Glutamatergic neuron (in vitro differentiated cells): ENCODE results near the gene ANKRD12. TPM values are rescaled to one million over a fixed set of nuclear protein-coding genes. Genes with fewer than 3 reads are reported as not detected.

Source experiments
- DNase-seq: peaks from one replicate; pipeline ENCODE4 v3.0.0; 2022
- H3K27ac Mint-ChIP-seq: one replicate; pipeline ENCODE4 v1.8.0; 2020; ENCODE audit warnings: mild to moderate bottlenecking, mixed read lengths, inconsistent platforms; ENCODE audit not compliant: unreplicated experiment
- H3K27me3 Mint-ChIP-seq: one replicate; pipeline ENCODE4 v1.8.0; 2020; ENCODE audit warnings: mild to moderate bottlenecking, moderate library complexity, mixed read lengths, inconsistent platforms; ENCODE audit not compliant: unreplicated experiment
- H3K36me3 Mint-ChIP-seq: one replicate; pipeline ENCODE4 v1.8.0; 2020; ENCODE audit warnings: mild to moderate bottlenecking, mixed read lengths, inconsistent platforms; ENCODE audit not compliant: unreplicated experiment
- H3K4me1 Mint-ChIP-seq: one replicate; pipeline ENCODE4 v1.8.0; 2020; ENCODE audit warnings: mild to moderate bottlenecking, low read depth, mixed read lengths, inconsistent platforms; ENCODE audit not compliant: unreplicated experiment
- H3K4me3 Mint-ChIP-seq: one replicate; pipeline ENCODE4 v1.8.0; 2020; ENCODE audit warnings: mild to moderate bottlenecking, mixed read lengths, inconsistent platforms; ENCODE audit not compliant: unreplicated experiment
- H3K9me3 Mint-ChIP-seq: one replicate; pipeline ENCODE4 v1.8.0; 2020; ENCODE audit warnings: mild to moderate bottlenecking, moderate library complexity, mixed read lengths, inconsistent platforms; ENCODE audit not compliant: unreplicated experiment
- total RNA-seq: library from RNA; stranded (reverse); fragmentation: NEBNext Ultra II Directional; extraction: Animal tissue kit (Norgen Biotek cat#: 25700); gene quantifications from one replicate; pipeline ENCODE4 v1.2.1, GENCODE V29; 2021; ENCODE audit not compliant: unreplicated experiment
- TF ChIP-seq, protein P1 (sequence below): fragments of 200-600 bp; sonication (generic); IDR thresholded peaks from one replicate; pipeline ENCODE4 v1.5.0; 2021; ENCODE audit not compliant: partially characterized antibody, unreplicated experiment

The ANKRD12 gene
- total RNA-seq, 1 donor from 2014 or later: 41.6 TPM

DNA sequence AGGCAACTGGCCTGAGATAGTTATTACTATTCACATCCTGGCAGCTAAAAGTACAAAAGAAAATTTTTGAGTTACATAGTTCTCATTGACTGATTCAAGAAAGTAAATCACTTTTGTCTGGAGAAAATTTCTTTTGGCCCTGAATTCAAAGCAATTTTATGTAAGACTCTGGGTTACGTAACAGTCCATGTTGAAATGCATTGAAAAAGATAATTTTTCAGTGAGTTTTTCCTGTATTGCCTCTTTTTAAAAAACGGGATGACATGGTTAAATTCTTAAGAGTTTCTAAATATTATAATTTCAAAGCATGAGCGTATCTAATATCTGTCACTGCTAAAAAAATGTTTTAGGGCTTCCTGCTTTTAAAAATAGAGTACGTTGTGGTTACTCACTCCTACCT, 72.7 kb downstream of the ANKRD12 start:
- Mint-ChIP-seq H3K9me3 (no peaks in the 10 kb centered on the region), H3K27ac (no peak overlapping the region), H3K36me3 (no peaks in the 10 kb centered on the region), H3K4me1 (peaks cover 8% of the 10 kb centered on the region), H3K4me3 (no peak overlapping the region), H3K27me3 (no peaks in the 10 kb centered on the region)
- TF ChIP-seq, protein P1, sequence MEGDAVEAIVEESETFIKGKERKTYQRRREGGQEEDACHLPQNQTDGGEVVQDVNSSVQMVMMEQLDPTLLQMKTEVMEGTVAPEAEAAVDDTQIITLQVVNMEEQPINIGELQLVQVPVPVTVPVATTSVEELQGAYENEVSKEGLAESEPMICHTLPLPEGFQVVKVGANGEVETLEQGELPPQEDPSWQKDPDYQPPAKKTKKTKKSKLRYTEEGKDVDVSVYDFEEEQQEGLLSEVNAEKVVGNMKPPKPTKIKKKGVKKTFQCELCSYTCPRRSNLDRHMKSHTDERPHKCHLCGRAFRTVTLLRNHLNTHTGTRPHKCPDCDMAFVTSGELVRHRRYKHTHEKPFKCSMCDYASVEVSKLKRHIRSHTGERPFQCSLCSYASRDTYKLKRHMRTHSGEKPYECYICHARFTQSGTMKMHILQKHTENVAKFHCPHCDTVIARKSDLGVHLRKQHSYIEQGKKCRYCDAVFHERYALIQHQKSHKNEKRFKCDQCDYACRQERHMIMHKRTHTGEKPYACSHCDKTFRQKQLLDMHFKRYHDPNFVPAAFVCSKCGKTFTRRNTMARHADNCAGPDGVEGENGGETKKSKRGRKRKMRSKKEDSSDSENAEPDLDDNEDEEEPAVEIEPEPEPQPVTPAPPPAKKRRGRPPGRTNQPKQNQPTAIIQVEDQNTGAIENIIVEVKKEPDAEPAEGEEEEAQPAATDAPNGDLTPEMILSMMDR: no peak
- DNase-seq: no peak

DNA sequence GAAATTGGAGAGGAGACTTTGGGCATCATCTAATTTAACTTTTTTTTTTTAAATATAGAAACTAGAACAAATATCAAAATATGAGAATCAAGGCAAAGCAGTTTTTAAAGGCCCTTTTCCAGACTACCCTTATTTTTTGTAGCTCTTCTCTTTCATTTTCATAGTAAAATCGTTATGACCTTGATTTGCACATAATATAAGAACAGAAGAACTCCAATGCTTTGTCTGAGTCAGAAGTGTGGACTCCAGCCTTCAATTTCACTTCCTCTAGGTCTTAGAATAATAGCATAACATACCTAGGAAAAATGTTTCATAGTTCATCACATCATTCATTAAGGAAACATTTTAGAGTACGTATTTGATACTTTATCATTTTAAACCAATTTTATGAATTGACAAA, 74.4 kb downstream of the ANKRD12 start:
- Mint-ChIP-seq H3K36me3 (no peaks in the 10 kb centered on the region), H3K4me1 (peaks cover 8% of the 10 kb centered on the region), H3K9me3 (no peaks in the 10 kb centered on the region), H3K4me3 (no peak overlapping the region), H3K27me3 (no peaks in the 10 kb centered on the region), H3K27ac (no peak overlapping the region)
- TF ChIP-seq, protein P1: no peak
- DNase-seq: no peak

DNA sequence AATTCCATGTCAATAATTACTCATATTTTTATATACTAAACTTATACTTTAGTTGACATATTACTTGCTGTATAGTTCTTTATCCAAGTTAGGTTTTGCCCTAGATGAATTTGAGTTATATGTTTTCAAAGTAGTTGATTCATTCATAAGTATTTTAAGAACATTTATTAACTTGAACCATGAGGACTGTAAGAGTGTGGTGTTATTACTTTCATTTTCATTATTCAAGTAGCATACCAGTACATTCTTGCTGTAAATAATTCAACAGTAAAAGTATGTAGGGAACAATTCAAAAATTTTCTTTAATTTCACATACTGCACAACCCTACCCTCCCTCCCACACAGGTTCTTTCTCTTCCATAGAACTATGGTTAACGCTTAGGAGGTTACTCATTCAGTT, 75.4 kb downstream of the ANKRD12 start:
- H3K27ac Mint-ChIP-seq: no peak overlapping the region

DNA sequence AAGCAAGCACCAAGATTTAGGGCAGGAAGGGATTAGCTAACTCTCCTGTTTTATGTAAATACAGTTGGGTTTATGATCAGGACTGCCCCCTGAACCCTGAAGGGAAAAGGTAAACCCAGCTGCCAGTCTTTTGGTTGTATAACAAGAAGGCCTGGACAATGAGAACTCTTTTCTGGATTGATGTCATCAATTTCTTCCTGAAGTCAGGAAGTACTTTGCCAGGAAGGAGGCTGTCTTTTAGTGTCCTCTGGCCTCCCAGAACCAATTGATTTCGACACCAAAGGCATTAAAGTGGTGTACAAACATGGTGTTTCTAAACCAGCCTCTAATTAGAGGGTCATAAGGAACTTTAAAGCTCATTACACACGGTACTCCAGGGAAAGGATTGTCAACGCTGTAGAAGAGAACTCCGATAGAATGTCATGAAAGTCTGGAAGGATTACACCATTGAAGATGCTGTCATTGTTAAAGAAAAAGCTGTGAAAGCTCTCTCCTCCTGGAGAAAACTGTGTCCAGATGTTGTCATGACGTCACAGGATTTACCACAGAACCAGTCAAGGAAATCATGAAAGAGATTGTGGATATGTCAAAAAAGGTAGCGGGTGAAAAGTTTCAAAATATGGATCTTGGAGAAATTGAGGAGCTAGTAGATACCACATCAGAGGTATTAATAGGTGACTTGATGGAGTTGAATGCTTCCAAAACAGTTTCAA, 78.8 kb downstream of the ANKRD12 start:
- no peak overlapping the region for H3K4me3 Mint-ChIP-seq
- H3K27ac Mint-ChIP-seq: no peak overlapping the region
- DNase-seq: no peak
- TF ChIP-seq, protein P1: no peak
- no peaks in the 10 kb centered on the region for H3K36me3 Mint-ChIP-seq
- H3K27me3 Mint-ChIP-seq: no peaks in the 10 kb centered on the region
- no peaks in the 10 kb centered on the region for H3K9me3 Mint-ChIP-seq
- no peaks in the 10 kb centered on the region for H3K4me1 Mint-ChIP-seq

More for the DNA sequence above, 75.4 kb downstream of the ANKRD12 start:
- no peaks in the 10 kb centered on the region for H3K9me3 Mint-ChIP-seq
- no peak overlapping the region for H3K4me3 Mint-ChIP-seq
- DNase-seq: no peak
- no peaks in the 10 kb centered on the region for H3K36me3 Mint-ChIP-seq
- H3K27me3 Mint-ChIP-seq: no peaks in the 10 kb centered on the region
- TF ChIP-seq, protein P1: no peak
- peaks cover 8% of the 10 kb centered on the region for H3K4me1 Mint-ChIP-seq

DNA sequence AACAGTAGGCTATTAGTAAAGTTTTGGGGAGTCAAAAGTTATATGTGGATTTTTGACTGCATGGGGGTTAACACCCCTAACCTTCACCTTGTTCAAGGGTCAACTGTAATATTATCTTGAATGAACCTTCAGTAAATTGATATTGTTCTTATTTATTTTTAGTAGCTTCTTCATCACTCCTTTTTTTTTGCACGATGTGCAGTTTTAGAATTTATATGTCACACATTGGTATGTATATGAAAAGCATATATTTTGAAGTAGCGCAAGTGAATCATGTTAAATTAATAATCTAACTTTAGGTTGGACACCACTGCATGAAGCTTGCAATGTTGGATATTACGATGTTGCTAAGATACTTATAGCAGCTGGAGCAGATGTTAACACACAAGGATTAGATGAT, 79.9 kb downstream of the ANKRD12 start:
- no peak overlapping the region for H3K27ac Mint-ChIP-seq
- DNase-seq: no peak
- no peaks in the 10 kb centered on the region for H3K4me1 Mint-ChIP-seq
- H3K27me3 Mint-ChIP-seq: no peaks in the 10 kb centered on the region
- H3K36me3 Mint-ChIP-seq: no peaks in the 10 kb centered on the region
- no peaks in the 10 kb centered on the region for H3K9me3 Mint-ChIP-seq
- TF ChIP-seq, protein P1: no peak
- no peak overlapping the region for H3K4me3 Mint-ChIP-seq
